Regular cardiac myocyte (primary cell): Measurements from ENCODE around the gene C11orf98. TPM values are rescaled to one million over a fixed set of nuclear protein-coding genes. Genes with fewer than 3 reads are reported as not detected.

Experiments
- total RNA-seq: library from RNA; depleted of rRNA; stranded (reverse); fragments of >200 nt; gene quantifications from 2 replicates; pipeline ENCODE4 v1.2.3, GENCODE V29; 2014

C11orf98 gene
- 21.4 and 48.1 TPM in 2 replicates for total RNA-seq

GRCh38 chr11:62665075-62665598 is at the start of gene C11orf98, which contains the start of gene CSKMT:
C11orf98 (minus strand) TSS chr11:62665210; CDS start chr11:62665169, 41 bp downstream.
CSKMT (plus strand) TSS chr11:62665312; CDS start chr11:62665880, 568 bp downstream.

GRCh38 chr11:62707277-62707861 is 42.4 kb upstream of the C11orf98 start, which contains the start of the genes BSCL2 and GNG3:
BSCL2 (minus strand) TSS chr11:62707424; CDS start chr11:62707195, 229 bp downstream.
GNG3 (plus strand) TSS chr11:62707676; CDS start chr11:62708296, 620 bp downstream.

GRCh38 chr11:62689421-62690183 is 24.6 kb upstream of the C11orf98 start, which contains the start of gene LRRN4CL:
LRRN4CL (minus strand) TSS chr11:62689530; CDS start chr11:62688508, 1,022 bp downstream.

GRCh38 chr11:62678770-62679696 is 14.0 kb upstream of the C11orf98 start, which contains the start of gene UBXN1:
UBXN1 (minus strand) TSS chr11:62679073; CDS start chr11:62678923, 150 bp downstream.

GRCh38 chr11:62671608-62672389 is 6.8 kb upstream of the C11orf98 start, which contains the start of the genes LBHD1 and UQCC3:
LBHD1 (minus strand) TSS chr11:62672267; CDS start chr11:62670031, 2,236 bp downstream.
UQCC3 (plus strand) TSS chr11:62671673; CDS start chr11:62671746, 73 bp downstream.

GRCh38 chr11:62645946-62646824 is 18.8 kb downstream of the C11orf98 start, which contains the start of gene GANAB:
GANAB (minus strand) TSS chr11:62646613; CDS start chr11:62646599, 14 bp downstream.

GRCh38 chr11:62621567-62622470 is 43.2 kb downstream of the C11orf98 start, which contains the start of gene B3GAT3:
B3GAT3 (minus strand) TSS chr11:62621986; CDS start chr11:62621947, 39 bp downstream.

Other genes starting within 250 kb of the C11orf98 start
- not detected in 2 replicates for gene SCGB1A1, start 246.2 kb downstream of the C11orf98 start, total RNA-seq
- 320 and 463 TPM in 2 replicates for gene AHNAK, start 118.4 kb downstream of the C11orf98 start, total RNA-seq
- 1,480 and 1,535 TPM in 2 replicates for gene EEF1G, start 91.3 kb downstream of the C11orf98 start, total RNA-seq
- gene TUT1, start 73.7 kb downstream of the C11orf98 start, total RNA-seq: 6.2 and 7.9 TPM in 2 replicates
- 93.6 and 166 TPM in 2 replicates for gene MTA2, start 63.3 kb downstream of the C11orf98 start, total RNA-seq
- 13.2 and 15.1 TPM in 2 replicates for gene EML3, start 52.4 kb downstream of the C11orf98 start, total RNA-seq
- gene ROM1, start 52.0 kb downstream of the C11orf98 start, total RNA-seq: 2.0 and 3.1 TPM in 2 replicates
- 39.5 and 39.7 TPM in 2 replicates for gene B3GAT3, start 43.2 kb downstream of the C11orf98 start, total RNA-seq
- gene GANAB, start 18.6 kb downstream of the C11orf98 start, total RNA-seq: 233 and 273 TPM in 2 replicates
- 17.2 and 33.7 TPM in 2 replicates for gene INTS5, start 11.9 kb downstream of the C11orf98 start, total RNA-seq
- gene CSKMT, start 102 bp upstream of the C11orf98 start, total RNA-seq: 9.8 and 11.0 TPM in 2 replicates
- gene UQCC3, start 6.5 kb upstream of the C11orf98 start, total RNA-seq: 7.0 and 13.2 TPM in 2 replicates
- 2.5 and 3.7 TPM in 2 replicates for gene LBHD1, start 7.1 kb upstream of the C11orf98 start, total RNA-seq
- gene UBXN1, start 13.9 kb upstream of the C11orf98 start, total RNA-seq: 110 and 143 TPM in 2 replicates
- gene LRRN4CL, start 24.3 kb upstream of the C11orf98 start, total RNA-seq: 0.58 and 9.6 TPM in 2 replicates
- 48.3 and 54.4 TPM in 2 replicates for gene BSCL2, start 42.2 kb upstream of the C11orf98 start, total RNA-seq
- not detected in 2 replicates for gene GNG3, start 42.5 kb upstream of the C11orf98 start, total RNA-seq
- gene HNRNPUL2, start 62.2 kb upstream of the C11orf98 start, total RNA-seq: 5.6 and 6.1 TPM in 2 replicates
- 28.4 and 30.4 TPM in 2 replicates for gene TTC9C, start 63.3 kb upstream of the C11orf98 start, total RNA-seq
- gene ZBTB3, start 89.0 kb upstream of the C11orf98 start, total RNA-seq: 11.6 and 13.6 TPM in 2 replicates
- 45.1 and 76.1 TPM in 2 replicates for gene POLR2G, start 96.4 kb upstream of the C11orf98 start, total RNA-seq
- 14.1 and 17.8 TPM in 2 replicates for gene TAF6L, start 106.2 kb upstream of the C11orf98 start, total RNA-seq
- gene TMEM179B, start 122.2 kb upstream of the C11orf98 start, total RNA-seq: 34.9 and 46.5 TPM in 2 replicates
- 18.6 and 20.9 TPM in 2 replicates for gene TMEM223, start 126.8 kb upstream of the C11orf98 start, total RNA-seq
- 21.1 and 21.5 TPM in 2 replicates for gene NXF1, start 140.2 kb upstream of the C11orf98 start, total RNA-seq
- 27.6 and 39.3 TPM in 2 replicates for gene STX5, start 166.8 kb upstream of the C11orf98 start, total RNA-seq
- gene TEX54, start 167.6 kb upstream of the C11orf98 start, total RNA-seq: not detected in 2 replicates
- 40.3 and 59.8 TPM in 2 replicates for gene WDR74, start 174.4 kb upstream of the C11orf98 start, total RNA-seq
- 137 and 149 TPM in 2 replicates for gene SLC3A2, start 215.7 kb upstream of the C11orf98 start, total RNA-seq